ENCODE results near the gene RAB9B. TPM values are rescaled to one million over a fixed set of nuclear protein-coding genes. Genes with fewer than 3 reads are reported as not detected.

Gene RAB9B
- polyA plus RNA-seq, 2 of the 4 experiments (the other 2 are of a cell fraction) = 0.09 to 0.16 TPM

GRCh38 chrX:103789004-103789403, 43.1 kb downstream of the RAB9B start:
- CTCF ChIA-PET = no interaction called here
- TF ChIP-seq EP300 (IDR thresholded peaks at IDR 0.05) = no peak
- TF ChIP-seq HMGXB4 (CRISPR knock-in tag; IDR thresholded peaks at IDR 0.05; ENCODE audit: borderline replicate concordance) = no peak
- no peak for TF ChIP-seq EHF (CRISPR knock-in tag; IDR thresholded peaks at IDR 0.05)
- TF ChIP-seq FOXS1 (CRISPR knock-in tag; IDR thresholded peaks at IDR 0.05) = no peak
- TF ChIP-seq PBX3 (IDR thresholded peaks at IDR 0.05) = no peak
- TF ChIP-seq ZNF302 (CRISPR knock-in tag; IDR thresholded peaks at IDR 0.05) = no peak
- no peak for TF ChIP-seq RARB (CRISPR knock-in tag; IDR thresholded peaks at IDR 0.05)
- no peak for TF ChIP-seq KDM1A (IDR thresholded peaks at IDR 0.05; ENCODE audit: low read depth)
- no peak for TF ChIP-seq POLR2A (IDR thresholded peaks at IDR 0.05; ENCODE audit: low read length)
- TF ChIP-seq MAFK (IDR thresholded peaks at IDR 0.05; ENCODE audit: partially characterized antibody) = no peak
- TF ChIP-seq TP53 (CRISPR knock-in tag; IDR thresholded peaks at IDR 0.05) = no peak
- no peak for TF ChIP-seq CHD4 (IDR thresholded peaks at IDR 0.05; ENCODE audit: borderline replicate concordance)
- TF ChIP-seq CEBPB (IDR thresholded peaks at IDR 0.05) = no peak
- no peak for TF ChIP-seq JUN (IDR thresholded peaks at IDR 0.05)
- TF ChIP-seq HES2 (IDR thresholded peaks at IDR 0.05) = no peak
- no peak for TF ChIP-seq JUNB (IDR thresholded peaks at IDR 0.05)
- TF ChIP-seq FOSB (CRISPR knock-in tag; IDR thresholded peaks at IDR 0.05) = no peak
- no peak for TF ChIP-seq USF2 (IDR thresholded peaks at IDR 0.05)
- FAIRE-seq = no peak
- Histone ChIP-seq H3K9me3 (no peaks in the 10 kb centered on the region), H3K4me1 (no peaks in the 10 kb centered on the region), H3K4me3 (no peak overlapping the region), H3K27ac (no peak overlapping the region), H3K4me2 (no peak overlapping the region)
- POLR2A ChIA-PET = no interaction called here
- ATAC-seq = no peak
- DNase-seq (ENCODE audit: low read depth in 1 of 2, low spot score in 1 of 2) = no peak

- POLR2A ChIA-PET = no interaction called here
- ATAC-seq = no peak
These were observed 48.1 kb downstream of the RAB9B start for GRCh38 chrX:103783971-103784370.

GRCh38 chrX:103783196-103783595, 48.9 kb downstream of the RAB9B start:
- H3K27ac ChIP-seq = no peak overlapping the region
- no peaks in the 10 kb centered on the region for H3K9me3 ChIP-seq
- no peak for DNase-seq (ENCODE audit: low read depth in 1 of 2, low spot score in 1 of 2)
- 18% methylated on average over 3 of the region's 3 CpGs for whole genome bisulfite sequencing (ENCODE audit: missing lambda C conversion rate)
- ATAC-seq = no peak
- no peak overlapping the region for H3K4me3 ChIP-seq
- TF ChIP-seq NFE2L2 (conservative IDR thresholded peaks at IDR 0.05; ENCODE audit: low read length) (no peak), BCL3 (IDR thresholded peaks at IDR 0.05) (no peak), CBX2 (IDR thresholded peaks at IDR 0.05; ENCODE audit: borderline replicate concordance, low read depth) (no peak), PBX3 (IDR thresholded peaks at IDR 0.05) (no peak), CEBPB (IDR thresholded peaks at IDR 0.05) (no peak), TP53 (CRISPR knock-in tag; IDR thresholded peaks at IDR 0.05) (no peak), ZNF302 (CRISPR knock-in tag; IDR thresholded peaks at IDR 0.05) (no peak), RFX5 (IDR thresholded peaks at IDR 0.05) (no peak), FOXS1 (CRISPR knock-in tag; IDR thresholded peaks at IDR 0.05) (no peak), HES2 (IDR thresholded peaks at IDR 0.05) (no peak), ATOH8 (CRISPR knock-in tag; IDR thresholded peaks at IDR 0.05; ENCODE audit: low read depth) (no peak)
- CTCF ChIA-PET = interaction anchor here (1.2 to 1.9 kb wide), 2 partner anchors 9 to 16 kb away, joined by 3 to 4 read pairs; no protein-coding TSS in a partner anchor
- no peaks in the 10 kb centered on the region for H3K4me1 ChIP-seq
- POLR2A ChIA-PET = no interaction called here
- H3K4me2 ChIP-seq = no peak overlapping the region
- no peak for FAIRE-seq

More at GRCh38 chrX:103783971-103784370, 48.1 kb downstream of the RAB9B start:
- FAIRE-seq (no peak), DNase-seq (ENCODE audit: low read depth in 1 of 2, low spot score in 1 of 2) (no peak)
- H3K4me3 ChIP-seq = no peak overlapping the region
- 16% methylated on average over 2 of the region's 2 CpGs for WGBS (ENCODE audit: missing lambda C conversion rate)
- TF ChIP-seq HOXA7 (CRISPR knock-in tag; IDR thresholded peaks at IDR 0.05) (no peak), ELK1 (IDR thresholded peaks at IDR 0.05; ENCODE audit: low read depth, low read length) (no peak)
- H3K4me1 ChIP-seq = no peaks in the 10 kb centered on the region
- CTCF ChIA-PET = interaction anchor here (1.9 kb wide), 1 partner anchor 9 kb away, joined by 4 read pairs; no protein-coding TSS in a partner anchor
- no peaks in the 10 kb centered on the region for H3K9me3 ChIP-seq
- no peak overlapping the region for H3K27ac ChIP-seq
- H3K4me2 ChIP-seq = no peak overlapping the region

Measured in A549 (cell line).